ENCODE measurements around the gene DNM1.

DNA sequence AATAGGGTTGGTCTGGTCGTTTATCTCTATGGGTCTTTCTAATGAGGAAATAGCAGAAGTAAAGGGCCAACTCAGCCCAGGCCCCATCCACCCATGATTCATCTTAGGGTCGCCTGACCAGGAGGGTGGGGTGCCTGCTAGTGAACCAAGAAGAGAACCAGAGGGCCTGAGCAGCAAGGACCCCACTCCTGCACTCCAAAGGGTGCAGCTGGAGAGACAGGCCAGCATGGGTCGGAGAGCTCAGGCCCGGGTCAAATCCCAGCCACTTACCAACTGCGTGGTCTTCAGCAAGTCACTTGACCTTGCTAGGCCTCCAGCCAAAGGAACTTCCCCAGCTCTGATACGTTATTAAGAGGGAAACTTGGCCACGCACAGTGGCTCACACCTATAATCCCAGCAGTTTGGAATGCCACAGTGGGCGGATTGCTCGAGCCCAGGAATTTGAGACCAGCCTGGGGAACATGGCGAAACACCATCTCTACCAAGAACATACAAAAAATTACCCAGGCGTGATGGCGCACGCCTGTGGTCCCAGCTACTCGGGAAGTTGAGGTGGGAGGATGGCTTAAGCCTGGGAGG is 38.8 kb upstream of the DNM1 start:
- TF ChIP-seq, protein P1, sequence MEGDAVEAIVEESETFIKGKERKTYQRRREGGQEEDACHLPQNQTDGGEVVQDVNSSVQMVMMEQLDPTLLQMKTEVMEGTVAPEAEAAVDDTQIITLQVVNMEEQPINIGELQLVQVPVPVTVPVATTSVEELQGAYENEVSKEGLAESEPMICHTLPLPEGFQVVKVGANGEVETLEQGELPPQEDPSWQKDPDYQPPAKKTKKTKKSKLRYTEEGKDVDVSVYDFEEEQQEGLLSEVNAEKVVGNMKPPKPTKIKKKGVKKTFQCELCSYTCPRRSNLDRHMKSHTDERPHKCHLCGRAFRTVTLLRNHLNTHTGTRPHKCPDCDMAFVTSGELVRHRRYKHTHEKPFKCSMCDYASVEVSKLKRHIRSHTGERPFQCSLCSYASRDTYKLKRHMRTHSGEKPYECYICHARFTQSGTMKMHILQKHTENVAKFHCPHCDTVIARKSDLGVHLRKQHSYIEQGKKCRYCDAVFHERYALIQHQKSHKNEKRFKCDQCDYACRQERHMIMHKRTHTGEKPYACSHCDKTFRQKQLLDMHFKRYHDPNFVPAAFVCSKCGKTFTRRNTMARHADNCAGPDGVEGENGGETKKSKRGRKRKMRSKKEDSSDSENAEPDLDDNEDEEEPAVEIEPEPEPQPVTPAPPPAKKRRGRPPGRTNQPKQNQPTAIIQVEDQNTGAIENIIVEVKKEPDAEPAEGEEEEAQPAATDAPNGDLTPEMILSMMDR (IDR thresholded peaks at IDR 0.05) = no peak
- TF ChIP-seq POLR2A (IDR thresholded peaks at IDR 0.05) = no peak

Measured in thyroid gland (tissue), 4 donors.